GM21619 (cell line): ENCODE measurements around the gene SPECC1.
"Not testable (repeated sequence)": the region's sequence is repeated elsewhere in the genome, so short reads cannot be mapped to it uniquely, and the experiment has no call there.

ENCODE experiments used
- ATAC-seq: cut with Tn5 transposase; IDR thresholded peaks from one replicate; pipeline ENCODE4 v1.9.1; 2021; ENCODE audit not compliant: unreplicated experiment

SPECC1 gene

DNA sequence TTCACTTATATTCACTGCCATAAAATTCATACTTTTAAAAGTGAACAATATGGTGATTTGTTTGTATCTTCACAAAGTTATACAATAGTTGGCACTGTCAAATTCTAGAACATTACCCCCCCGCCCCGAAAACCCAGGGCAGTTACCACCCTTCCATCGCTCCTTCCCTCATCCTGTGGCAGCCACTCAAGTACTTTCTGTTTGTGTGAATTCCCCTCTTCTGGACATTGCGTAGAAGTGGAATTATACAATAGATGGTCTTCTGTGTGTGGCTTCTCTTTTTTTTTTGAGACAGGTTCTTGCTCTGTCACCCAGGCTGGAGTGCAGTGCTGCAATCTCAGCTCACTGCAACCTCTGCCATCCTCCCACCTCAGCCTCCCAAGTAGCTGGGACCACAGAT is 58.6 kb downstream of the SPECC1 start:
- no peak for ATAC-seq

GRCh38 chr17:20068445-20068844 is 59.3 kb downstream of the SPECC1 start:
- ATAC-seq, result no peak

DNA sequence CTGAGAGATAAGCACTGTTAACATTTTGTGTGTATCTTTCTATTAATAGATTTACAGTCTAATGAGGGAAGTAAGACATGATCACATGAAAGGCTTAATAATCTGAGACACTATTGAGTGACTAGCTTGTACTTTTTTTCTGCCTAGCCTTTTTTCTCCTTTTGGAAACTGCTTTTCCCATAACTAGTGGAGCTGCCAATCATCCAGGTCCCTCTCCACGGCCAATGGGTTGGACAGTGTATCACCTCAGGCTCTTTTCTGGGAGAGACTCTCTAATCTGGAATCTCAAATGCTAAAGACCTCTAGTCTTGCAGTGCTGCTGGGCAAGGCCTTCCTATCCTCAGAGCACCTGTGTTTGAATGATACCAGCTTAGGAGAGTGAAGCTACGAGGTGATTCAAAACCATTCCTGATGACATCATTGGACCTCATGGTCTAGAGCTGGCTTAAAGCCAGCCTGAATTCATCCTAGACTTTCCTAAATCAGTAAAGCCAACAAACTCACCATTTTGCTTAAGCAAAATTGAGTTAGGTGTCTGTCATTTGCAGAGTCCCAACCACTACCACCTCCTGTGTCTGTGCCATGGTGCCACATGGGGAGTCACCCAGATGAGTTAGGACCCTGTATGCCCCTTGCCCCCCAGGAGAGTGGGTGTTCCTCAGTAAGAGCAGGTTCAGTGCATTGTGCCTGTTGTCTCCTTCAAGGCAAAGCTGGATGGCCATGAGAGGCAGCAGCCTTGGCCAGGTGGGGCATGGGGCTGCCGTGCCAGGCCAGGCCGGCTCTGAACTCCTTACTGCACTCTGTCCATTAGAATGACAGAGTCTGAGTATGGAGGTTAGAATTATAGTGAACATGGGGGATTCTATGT is 62.9 kb downstream of the SPECC1 start:
- no peak for ATAC-seq

DNA sequence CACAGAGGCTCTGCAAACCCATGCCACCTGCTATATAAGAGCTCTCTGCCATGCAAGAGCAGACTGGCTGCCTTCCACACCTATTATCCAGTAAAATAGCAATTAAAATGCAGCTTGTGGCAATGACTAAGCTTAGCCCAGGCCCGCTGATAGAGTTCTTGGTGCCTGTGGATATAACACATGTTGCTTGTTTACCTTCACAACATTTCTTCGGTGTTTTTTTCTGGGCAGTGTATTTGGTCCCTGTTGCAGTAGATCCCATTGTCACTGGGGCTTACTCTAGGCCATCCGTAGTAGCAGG is 63.5 kb downstream of the SPECC1 start:
- no peak for ATAC-seq

- no peak for ATAC-seq
These were observed 64.2 kb downstream of the SPECC1 start for GRCh38 chr17:20073055-20073979.

DNA sequence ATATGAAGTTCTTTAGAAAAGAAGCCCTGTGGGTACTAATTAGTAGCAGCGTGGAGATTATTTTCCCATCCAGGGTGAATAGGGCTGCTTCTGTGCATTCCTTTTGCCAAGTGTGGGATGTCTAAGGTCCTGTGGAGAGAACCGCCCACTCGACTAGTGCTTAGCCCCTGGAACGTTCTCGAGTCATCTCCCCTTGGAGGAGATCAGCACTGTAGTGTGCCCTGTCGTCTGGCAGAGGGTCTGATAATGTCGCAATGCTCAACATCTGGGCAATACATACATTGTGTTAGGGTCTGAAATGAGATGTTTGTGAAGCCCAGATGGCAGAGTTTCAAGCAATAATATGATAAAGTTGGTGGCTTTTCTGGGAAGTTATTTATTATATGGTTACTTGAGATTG is 64.8 kb downstream of the SPECC1 start:
- ATAC-seq, result no peak

DNA sequence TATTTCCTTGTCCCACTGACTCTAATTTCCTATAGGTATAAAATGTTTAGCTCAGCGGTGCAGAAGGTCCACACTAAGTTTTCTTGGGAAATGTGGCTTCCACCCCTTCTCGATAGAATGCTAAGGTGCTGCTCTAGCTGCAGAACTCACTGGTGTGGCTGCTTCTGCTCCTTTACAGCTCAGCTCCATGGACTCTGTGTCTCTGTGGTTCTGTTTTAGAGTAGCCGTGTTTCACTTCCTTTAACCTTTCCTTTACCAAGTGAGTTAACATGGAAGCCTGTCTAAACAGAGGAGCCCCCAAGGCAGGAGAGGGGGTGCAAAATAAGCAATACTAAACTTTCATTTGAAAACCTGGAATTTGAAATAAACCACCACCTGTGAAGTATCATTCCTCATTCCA is 65.3 kb downstream of the SPECC1 start:
- no peak for ATAC-seq

DNA sequence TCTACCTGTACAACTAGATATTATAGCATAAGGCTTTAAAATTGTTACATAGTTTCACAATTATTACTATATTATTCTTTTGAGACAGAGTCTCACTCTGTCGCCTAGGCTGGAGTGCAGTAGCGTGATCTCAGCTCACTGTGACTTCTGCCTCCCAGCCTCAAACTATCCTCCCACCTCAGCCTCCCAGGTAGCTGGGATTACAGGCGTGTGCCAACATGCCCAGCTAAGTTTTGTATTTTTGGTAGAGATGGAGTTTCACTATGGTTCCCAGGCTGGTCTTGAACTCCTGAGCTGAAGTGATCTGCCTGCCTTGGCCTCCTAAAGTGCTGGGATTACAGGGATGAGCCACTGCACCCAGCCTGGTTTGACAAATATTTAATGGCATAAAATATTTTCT is 67.0 kb downstream of the SPECC1 start:
- ATAC-seq, result not testable (repeated sequence)

GRCh38 chr17:20077978-20078685 is 69.0 kb downstream of the SPECC1 start:
- ATAC-seq, result no peak

- no peak for ATAC-seq
These were observed 71.4 kb downstream of the SPECC1 start for GRCh38 chr17:20080513-20080912.

GRCh38 chr17:20083156-20083859 is 74.1 kb downstream of the SPECC1 start:
- no peak for ATAC-seq

DNA sequence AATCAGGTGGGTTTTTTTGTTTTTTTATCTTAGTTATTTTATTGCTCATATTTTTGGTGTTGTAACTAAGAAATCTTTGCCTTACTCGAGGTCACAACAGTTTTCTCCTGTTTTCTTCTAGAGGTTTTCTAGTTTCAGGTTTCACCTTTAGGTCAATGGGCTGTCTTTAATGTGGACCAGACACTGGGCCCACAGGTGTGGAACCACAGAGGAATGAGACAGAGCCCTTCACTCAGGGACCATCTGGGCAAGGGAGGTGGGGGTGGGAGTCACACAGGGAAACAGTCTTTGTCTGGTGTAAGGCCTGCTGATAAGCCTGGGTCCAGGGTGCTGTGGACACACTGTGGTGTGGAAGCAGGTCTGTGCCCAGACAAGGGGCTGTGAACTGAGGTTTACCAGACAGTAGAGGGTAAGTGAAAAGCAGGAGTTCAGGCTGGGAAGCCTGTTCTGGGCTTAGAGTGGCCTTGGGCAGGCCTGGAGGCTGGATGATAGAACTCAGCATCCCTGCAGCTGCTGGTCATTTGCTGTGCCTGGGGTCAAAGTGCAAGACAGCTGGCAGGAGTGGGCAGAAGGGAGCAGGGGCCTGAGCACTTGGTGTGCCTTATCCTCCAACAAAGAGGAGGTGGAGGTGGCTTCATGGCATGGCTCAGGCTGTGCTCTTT is 75.6 kb downstream of the SPECC1 start:
- no peak for ATAC-seq

- ATAC-seq, result no peak
These were observed 76.2 kb downstream of the SPECC1 start for GRCh38 chr17:20085283-20085845.

DNA sequence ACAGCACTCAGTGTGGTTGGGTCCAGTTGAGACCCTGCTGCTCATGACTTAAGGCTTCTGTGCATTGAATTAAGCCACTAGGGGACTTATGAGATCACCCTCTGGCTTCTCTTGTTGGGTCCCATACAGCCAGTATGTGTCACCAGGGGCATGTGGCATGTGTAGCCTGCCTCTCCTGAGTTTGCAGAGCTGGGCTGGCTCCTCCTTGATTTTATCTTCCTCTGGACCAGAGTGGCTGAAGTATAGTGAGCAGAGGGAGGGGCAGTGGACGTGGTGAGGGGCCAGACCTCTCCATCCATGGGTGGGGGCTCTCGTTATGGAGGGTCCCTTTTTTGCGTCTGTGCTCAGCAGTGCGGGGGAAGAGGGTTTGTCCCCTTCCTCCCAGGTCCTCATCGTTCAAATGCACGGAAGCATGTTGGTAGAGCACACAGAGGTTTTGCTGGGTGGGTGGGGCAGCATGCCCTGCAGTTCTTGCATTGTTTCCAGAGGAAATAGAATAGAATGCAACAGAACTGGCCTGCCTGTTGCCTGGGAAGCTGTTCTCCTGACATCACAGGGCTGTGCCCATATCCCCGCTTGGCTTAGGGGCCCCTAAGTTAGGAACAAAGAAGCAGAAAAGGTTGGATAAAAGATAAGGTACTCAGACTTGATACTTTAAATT is 77.4 kb downstream of the SPECC1 start:
- ATAC-seq, result no peak

DNA sequence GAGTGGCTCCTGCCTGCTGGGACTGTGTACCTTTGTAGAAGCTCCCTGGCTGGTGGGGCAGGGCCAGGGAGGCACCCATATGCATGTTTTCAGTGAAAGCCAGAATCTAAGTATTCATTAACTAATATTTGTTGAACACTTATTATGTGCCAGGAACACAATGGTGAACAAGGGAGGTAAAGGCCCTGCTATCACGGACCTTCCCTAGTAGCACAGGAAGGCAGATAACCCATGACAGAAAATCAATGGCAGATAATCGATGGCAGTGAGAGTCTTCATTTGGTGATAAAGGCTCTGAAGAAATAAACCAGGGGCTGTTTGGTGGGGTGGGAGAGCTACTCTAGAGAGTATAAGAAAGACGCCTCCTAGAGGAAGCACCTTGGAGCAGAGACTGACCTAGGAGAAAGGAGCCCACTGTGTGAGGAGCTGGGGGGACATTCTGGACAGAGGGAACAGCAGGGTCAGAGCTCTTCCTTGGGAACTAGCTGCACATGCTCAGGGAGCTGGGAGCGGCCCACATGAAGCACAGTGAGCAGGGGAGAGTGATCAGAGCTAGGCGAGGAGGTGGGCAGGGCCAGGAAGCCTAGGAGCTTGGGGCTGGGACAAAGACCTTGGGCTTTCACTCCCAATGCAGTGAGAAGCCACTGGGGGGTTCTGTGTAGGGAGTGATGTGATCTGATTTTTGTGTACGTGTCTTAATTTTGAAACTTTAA is 78.5 kb downstream of the SPECC1 start:
- ATAC-seq, result no peak

GRCh38 chr17:20089756-20090547 is 80.8 kb downstream of the SPECC1 start:
- no peak for ATAC-seq

DNA sequence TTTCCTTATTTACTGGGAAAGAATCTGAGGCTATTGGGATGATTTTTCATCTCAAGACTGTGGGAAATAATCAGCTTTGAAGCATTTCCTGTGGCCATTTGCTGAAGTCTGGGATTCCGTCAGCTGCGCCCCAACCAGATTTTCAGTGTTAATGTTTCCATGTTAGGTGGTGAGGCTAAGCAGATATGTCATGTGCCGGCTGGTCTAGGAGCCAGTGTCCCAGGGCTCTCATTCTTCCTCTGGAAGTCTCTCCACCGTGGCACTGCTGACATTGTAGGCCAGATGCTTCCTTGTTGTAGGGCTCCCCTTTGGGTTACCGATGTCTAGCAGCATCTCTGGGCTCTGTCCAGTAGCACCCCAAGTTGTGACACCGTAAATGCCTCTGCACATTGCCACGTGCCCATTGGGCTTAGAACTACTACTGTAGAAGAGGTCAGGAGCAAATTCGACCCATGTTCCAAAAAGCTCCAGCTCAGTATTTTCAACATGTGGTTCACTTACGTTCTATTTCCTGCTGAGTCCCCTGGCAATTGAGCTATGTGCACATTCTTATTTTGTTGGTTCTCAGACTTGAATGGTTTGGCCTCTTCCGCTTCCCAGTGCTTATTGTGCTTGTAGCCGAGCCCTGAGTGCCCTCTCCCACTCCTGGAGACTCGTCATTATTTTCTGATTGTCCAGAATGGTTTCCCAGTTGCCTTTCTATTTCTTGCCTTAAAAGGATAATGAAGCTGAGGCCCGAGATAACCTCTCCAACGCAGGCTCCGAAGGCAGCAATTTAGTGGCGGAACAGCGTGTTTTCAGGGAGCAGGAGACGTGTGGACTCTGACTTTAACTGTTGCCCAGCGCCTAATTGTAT is 82.2 kb downstream of the SPECC1 start:
- no peak for ATAC-seq
